Spleen (tissue), 11 donors: Measurements from ENCODE around the gene GABPB1. TPM values are rescaled to one million over a fixed set of nuclear protein-coding genes. Genes with fewer than 3 reads are reported as not detected.
A peak's percentile ranks its signal among the peaks of the same experiment; 100 is the strongest.

Source experiments
- DNase-seq: peaks from one replicate; pipeline ENCODE4 v3.0.0-alpha.2; 2020
- H3K27ac ChIP-seq, 8 donors: fragments of 200-600 bp; sonication (generic) in 7 of 8; 1 replicate in 4 of 8; 2 replicates in 4 of 8; pipeline versions ENCODE4 v1.5.0 to v1.8.0; 2016 to 2021; ENCODE audit warnings: inconsistent platforms in 4 of 8, mild to moderate bottlenecking in 4 of 8, moderate library complexity in 1 of 8
- H3K27me3 ChIP-seq, 7 donors: fragments of 200-600 bp; sonication (generic) in 6 of 7; replicated peaks in 1 of 7; 1 replicate in 4 of 7; 2 replicates in 3 of 7; pipeline versions ENCODE4 v1.5.0 to v1.8.0; 2016 to 2021; ENCODE audit warnings: inconsistent platforms in 3 of 7, mild to moderate bottlenecking in 1 of 7
- H3K36me3 ChIP-seq, 6 donors: fragments of 200-600 bp; sonication (generic) in 5 of 6; 1 replicate in 4 of 6; 2 replicates in 2 of 6; pipeline versions ENCODE4 v1.5.0 to v1.8.0; 2016 to 2021; ENCODE audit warnings: inconsistent platforms in 2 of 6
- H3K4me1 ChIP-seq, 6 donors: fragments of 200-600 bp; sonication (generic) in 5 of 6; 1 replicate in 3 of 6; 2 replicates in 3 of 6; pipeline versions ENCODE4 v1.5.0 to v1.8.0; 2016 to 2021; ENCODE audit warnings: inconsistent platforms in 3 of 6
- H3K4me3 ChIP-seq, 8 donors: fragments of 200-600 bp; sonication (generic) in 7 of 8; 1 replicate in 4 of 8; 2 replicates in 4 of 8; pipeline versions ENCODE4 v1.5.0 to v1.8.0; 2016 to 2021; ENCODE audit warnings: inconsistent platforms in 4 of 8, mild to moderate bottlenecking in 4 of 8, moderate library complexity in 2 of 8
- H3K9me3 ChIP-seq, 8 donors: fragments of 200-600 bp; sonication (generic) in 7 of 8; 1 replicate in 4 of 8; 2 replicates in 4 of 8; pipeline versions ENCODE4 v1.5.0 to v1.8.0; 2016 to 2021; ENCODE audit warnings: inconsistent platforms in 4 of 8
- CTCF ChIP-seq, 11 experiments: fragments of 200-600 bp in 7 of 11; fragments of 450-650 bp in 4 of 11; sonication (generic) in 4 of 11; IDR thresholded peaks in 8 of 11; conservative IDR thresholded peaks in 3 of 11; 1 replicate in 7 of 11; 2 replicates in 4 of 11; pipeline versions ENCODE4 v1.4.0 to v1.8.0; 2016 to 2021; ENCODE audit warnings: antibody characterized with exemption in 11 of 11, inconsistent platforms in 4 of 11, mild to moderate bottlenecking in 1 of 11
- POLR2A ChIP-seq, 3 donors: fragments of 450-650 bp; IDR thresholded peaks; one replicate each; pipeline ENCODE4 v1.5.1; 2017; ENCODE audit warnings: antibody characterized with exemption in 3 of 3, mild to moderate bottlenecking in 1 of 3
- POLR2AphosphoS5 ChIP-seq, 3 donors: sonication (generic); formaldehyde crosslinking; IDR thresholded peaks; one replicate each; pipeline ENCODE4 v1.5.1; 2017; ENCODE audit warnings: antibody characterized with exemption in 3 of 3
- WGBS, 5 donors: extraction: QIAGEN DNeasy Blood & Tissue Kit in 3 of 5; methylation state at CpG; one replicate each; pipeline versions ENCODE4 v1.1.5 to v1.1.7; 2013 to 2018; 5-methylcytosine and 5-hydroxymethylcytosine counted together
- intact Hi-C: fragments of 100-400 bp; cut with DNase I; formaldehyde crosslinking; loops from one replicate; pipeline ENCODE4 v1.15.0; 2023; ENCODE audit warnings: low total_unique reads
- polyA plus RNA-seq, 3 donors: library from polyadenylated mRNA; stranded (reverse); fragments of 200-250 nt; gene quantifications; one replicate each; pipeline ENCODE4 v1.2.1, GENCODE V29; 2013
- total RNA-seq, 7 donors: library from RNA; depleted of rRNA in 3 of 7; stranded (reverse); fragments of >200 nt in 3 of 7; fragmentation: NEBNext Ultra II Directional in 4 of 7; extraction: Animal tissue kit (Norgen Biotek cat#: 25700) in 4 of 7; gene quantifications; one replicate each; pipeline versions ENCODE4 v1.1.0 to v1.2.1, GENCODE V29; 2016 to 2021
- donor health status: healthy with polysubstance abuse.
- donor health status: DM: no; HTN: no; CAD: no; lungs with moderate emphysema.
- donor health status: DM: no; HTN: no; CAD: no.
- donor health status: Bipolar disorder and iron deficiency.
- donor health status: healthy.
- donor health status: DM: no; HTN: no; CAD: no.
- donor health status: DM: yes; HTN: yes; CAD: no.

The GABPB1 gene
- total and polyA plus RNA-seq, 10 donors, result 7.7 to 36.9 (median 21.8) TPM

GRCh38 chr15:50320504-50320903 lies 34.5 kb downstream of the GABPB1 start:
- Histone ChIP-seq H3K4me1 (peaks cover 0 to 28% (median 11%) of the 10 kb centered on the region in 6 donors), H3K36me3 (peaks cover 0 to 9% (median 0%) of the 10 kb centered on the region in 6 donors), H3K4me3 (no peak overlapping the region), H3K27me3 (no peaks in the 10 kb centered on the region), H3K27ac (no peak overlapping the region), H3K9me3 (no peaks in the 10 kb centered on the region)
- TF ChIP-seq CTCF (IDR thresholded peaks at IDR 0.05 in 8 of 11, conservative IDR thresholded peaks at IDR 0.05 in 3 of 11) (no peak), POLR2AphosphoS5 (IDR thresholded peaks at IDR 0.05) (no peak), POLR2A (IDR thresholded peaks at IDR 0.05) (no peak)
- no peak for DNase-seq
- intact Hi-C loops, result no loop called here

- WGBS, 5 donors, result 60 to 80% (median 70%) methylated on average over 4 of the region's 4 CpGs
- peak overlapping the region in 1 of 8 donors; percentile 9 for H3K27ac ChIP-seq
- H3K4me1 ChIP-seq, result peaks cover 0 to 30% (median 11%) of the 10 kb centered on the region in 6 donors
- H3K9me3 ChIP-seq, result no peaks in the 10 kb centered on the region
- TF ChIP-seq CTCF (IDR thresholded peaks at IDR 0.05 in 8 of 11, conservative IDR thresholded peaks at IDR 0.05 in 3 of 11) (no peak), POLR2AphosphoS5 (IDR thresholded peaks at IDR 0.05) (no peak), POLR2A (IDR thresholded peaks at IDR 0.05) (no peak)
- H3K36me3 ChIP-seq, result peaks cover 0 to 9% (median 0%) of the 10 kb centered on the region in 6 donors
- intact Hi-C loops, result no loop called here
- H3K4me3 ChIP-seq, result no peak overlapping the region
- no peak for DNase-seq
- H3K27me3 ChIP-seq, result no peaks in the 10 kb centered on the region
These were observed 36.3 kb downstream of the GABPB1 start for GRCh38 chr15:50318697-50319096.

- DNase-seq, result no peak
- Histone ChIP-seq H3K9me3 (no peaks in the 10 kb centered on the region), H3K4me1 (peaks cover 0 to 30% (median 11%) of the 10 kb centered on the region in 6 donors), H3K4me3 (no peak overlapping the region), H3K36me3 (peaks cover 0 to 5% (median 0%) of the 10 kb centered on the region in 6 donors), H3K27me3 (no peaks in the 10 kb centered on the region), H3K27ac (no peak overlapping the region)
- 51 to 64% (median 57%) methylated on average over 4 of the region's 4 CpGs for WGBS, 5 donors
- intact Hi-C loops, result no loop called here
- no peak for TF ChIP-seq POLR2AphosphoS5 (IDR thresholded peaks at IDR 0.05)
- TF ChIP-seq CTCF (IDR thresholded peaks at IDR 0.05 in 8 of 11, conservative IDR thresholded peaks at IDR 0.05 in 3 of 11), result peak; percentile 32 to 72 (median 63)
- TF ChIP-seq POLR2A (IDR thresholded peaks at IDR 0.05), result no peak
These were observed 39.0 kb downstream of the GABPB1 start for GRCh38 chr15:50315814-50316630.

GRCh38 chr15:50312636-50313035 lies 42.4 kb downstream of the GABPB1 start:
- Histone ChIP-seq H3K9me3 (peaks cover 0 to 12% (median 9%) of the 10 kb centered on the region in 8 donors), H3K27me3 (no peaks in the 10 kb centered on the region), H3K4me3 (no peak overlapping the region), H3K36me3 (peaks cover 0 to 19% (median 10%) of the 10 kb centered on the region in 6 donors), H3K27ac (no peak overlapping the region), H3K4me1 (peaks cover 0 to 15% (median 6%) of the 10 kb centered on the region in 6 donors)
- intact Hi-C loops, result no loop called here
- WGBS, 5 donors, result 80 to 90% (median 86%) methylated on average over 2 of the region's 2 CpGs
- TF ChIP-seq POLR2A (IDR thresholded peaks at IDR 0.05) (no peak), CTCF (IDR thresholded peaks at IDR 0.05 in 8 of 11, conservative IDR thresholded peaks at IDR 0.05 in 3 of 11) (no peak), POLR2AphosphoS5 (IDR thresholded peaks at IDR 0.05) (no peak)
- DNase-seq, result no peak
